Measurements from ENCODE around the gene RPL26.

DNA sequence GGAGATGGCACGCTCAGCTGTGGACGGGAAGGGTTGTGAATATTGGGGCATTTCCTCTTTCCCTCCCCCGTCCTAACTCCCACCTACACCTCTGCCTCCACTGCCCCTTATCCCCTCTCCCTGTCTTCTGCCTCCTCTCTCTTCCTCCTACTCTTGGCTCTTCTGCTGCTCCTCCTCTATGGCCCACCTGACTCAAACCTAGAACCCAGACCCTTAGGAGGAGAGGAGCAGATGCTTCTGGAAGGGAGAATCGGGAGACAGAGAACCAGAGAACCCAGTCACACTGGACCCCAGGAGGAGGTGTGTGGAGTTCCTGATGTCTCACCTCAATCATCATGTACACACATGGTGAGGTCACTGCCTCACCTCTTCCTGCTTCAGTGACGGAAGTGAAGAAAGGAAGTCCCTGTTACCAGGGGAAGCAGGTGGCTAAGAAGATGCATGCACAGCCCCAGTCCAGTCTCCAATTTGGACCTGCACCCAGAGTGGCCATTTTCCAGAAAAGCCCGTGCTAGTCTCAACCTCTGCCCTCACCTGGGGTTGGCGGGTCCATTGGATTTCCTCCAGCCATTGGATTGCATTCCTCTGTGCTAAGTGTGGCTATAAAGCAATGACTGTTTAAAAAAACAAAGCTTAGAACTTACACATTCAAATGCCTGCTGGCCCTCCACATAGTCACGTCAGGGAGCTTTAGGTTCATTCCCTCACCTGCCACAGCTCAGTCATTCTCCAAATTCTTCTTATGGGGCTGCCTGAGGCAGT is 10.7 kb upstream of the RPL26 start:
- TF ChIP-seq, protein P1, sequence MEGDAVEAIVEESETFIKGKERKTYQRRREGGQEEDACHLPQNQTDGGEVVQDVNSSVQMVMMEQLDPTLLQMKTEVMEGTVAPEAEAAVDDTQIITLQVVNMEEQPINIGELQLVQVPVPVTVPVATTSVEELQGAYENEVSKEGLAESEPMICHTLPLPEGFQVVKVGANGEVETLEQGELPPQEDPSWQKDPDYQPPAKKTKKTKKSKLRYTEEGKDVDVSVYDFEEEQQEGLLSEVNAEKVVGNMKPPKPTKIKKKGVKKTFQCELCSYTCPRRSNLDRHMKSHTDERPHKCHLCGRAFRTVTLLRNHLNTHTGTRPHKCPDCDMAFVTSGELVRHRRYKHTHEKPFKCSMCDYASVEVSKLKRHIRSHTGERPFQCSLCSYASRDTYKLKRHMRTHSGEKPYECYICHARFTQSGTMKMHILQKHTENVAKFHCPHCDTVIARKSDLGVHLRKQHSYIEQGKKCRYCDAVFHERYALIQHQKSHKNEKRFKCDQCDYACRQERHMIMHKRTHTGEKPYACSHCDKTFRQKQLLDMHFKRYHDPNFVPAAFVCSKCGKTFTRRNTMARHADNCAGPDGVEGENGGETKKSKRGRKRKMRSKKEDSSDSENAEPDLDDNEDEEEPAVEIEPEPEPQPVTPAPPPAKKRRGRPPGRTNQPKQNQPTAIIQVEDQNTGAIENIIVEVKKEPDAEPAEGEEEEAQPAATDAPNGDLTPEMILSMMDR (IDR thresholded peaks at IDR 0.05; ENCODE audit: low read depth, low read length): no peak
- no peak for TF ChIP-seq POLR2A (IDR thresholded peaks at IDR 0.05; ENCODE audit: extremely low read depth, insufficient read length)
- no peak for TF ChIP-seq MYC (IDR thresholded peaks at IDR 0.05; ENCODE audit: low read depth, low read length)
